Left colon (tissue), 2 donors: ENCODE results near the gene PHF23. TPM values are rescaled to one million over a fixed set of nuclear protein-coding genes. Genes with fewer than 3 reads are reported as not detected.

Experiments used
- ATAC-seq: fragments of 200-7000 bp; cut with Tn5 transposase; one replicate; pipeline ENCODE4 v1.9.1; 2020; ENCODE audit warnings: mild to moderate bottlenecking, moderate library complexity
- DNase-seq, 2 donors: peaks; one replicate each; pipeline ENCODE4 v3.0.0-alpha.2; 2020
- intact Hi-C, 2 donors: fragments of 100-400 bp; cut with DNase I in 1 of 2; cut with micrococcal nuclease in 1 of 2; formaldehyde crosslinking; loops; one replicate each; pipeline versions ENCODE4 v1.11.2 to v1.14.0; 2022; cut with DNase I, micrococcal nuclease
- total RNA-seq, 2 donors: library from RNA; stranded (reverse); fragmentation: NEBNext Ultra II Directional; extraction: Animal tissue kit (Norgen Biotek cat#: 25700); gene quantifications; one replicate each; pipeline ENCODE4 v1.2.1, GENCODE V29; 2021
- donor health status: DM: no; HTN: no; CAD: no.
- donor health status: DM: yes; HTN: yes; CAD: no.

PHF23 gene
- total RNA-seq, 2 donors from 2014 or later = 33.9 to 44.1 TPM

DNA sequence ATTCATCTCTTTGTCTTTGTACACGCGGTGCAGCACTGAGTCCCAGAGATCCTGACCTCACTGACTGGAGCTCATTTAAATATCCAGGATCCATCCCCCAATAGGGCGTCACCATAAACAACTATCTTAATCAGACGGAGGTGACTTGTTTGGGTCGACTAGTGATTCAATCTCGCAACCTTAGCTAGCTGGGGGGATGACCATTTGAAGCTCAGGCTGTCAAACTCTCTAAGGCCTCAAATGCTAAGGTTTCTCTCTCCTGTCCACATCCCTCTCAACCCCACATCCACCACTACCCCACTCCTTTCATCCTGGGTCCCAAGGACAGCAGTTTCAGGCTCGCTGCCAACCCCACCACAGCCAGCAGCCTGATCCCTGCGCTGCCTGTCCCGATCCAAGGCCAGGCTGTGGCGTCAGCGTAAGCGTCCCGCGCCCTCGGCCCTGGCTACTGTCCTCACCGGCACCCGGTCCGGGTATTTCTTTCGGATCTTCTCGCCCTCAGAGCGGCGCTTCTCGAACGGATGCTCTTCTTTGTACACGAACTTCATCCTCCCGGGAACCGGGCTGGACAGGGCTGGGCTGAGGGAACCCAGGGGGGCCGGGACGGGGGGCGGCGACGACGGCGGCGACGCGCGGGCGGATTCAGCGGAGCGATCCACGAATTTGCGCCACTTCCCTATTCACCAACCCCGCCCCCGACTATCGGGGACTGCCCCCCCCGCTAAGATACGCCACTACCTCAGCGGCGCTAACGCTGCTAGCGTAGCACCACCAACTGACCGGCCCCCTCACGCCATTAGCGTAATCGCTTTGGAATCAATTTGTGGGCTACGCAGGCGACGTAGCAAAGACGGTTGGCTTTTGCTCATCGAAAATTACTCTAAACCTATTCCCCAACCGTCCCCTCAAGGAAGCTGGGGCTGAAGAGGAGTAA is 2.8 kb upstream of the PHF23 start, which contains the start of gene GABARAP:
Gene GABARAP (minus strand): TSS at position 667 of the 934 bp plus-strand sequence. CDS start 119 bp downstream, at position 548.
- DNase-seq (peak; percentile 92 to 96), ATAC-seq (peak; percentile 51)
- intact Hi-C loops = no loop called here

GRCh38 chr17:7241090-7241733 is 2.0 kb upstream of the PHF23 start:
- DNase-seq = peak in 1 of 2 donors; percentile 23
- no peak for ATAC-seq
- intact Hi-C loops = no loop called here

DNA sequence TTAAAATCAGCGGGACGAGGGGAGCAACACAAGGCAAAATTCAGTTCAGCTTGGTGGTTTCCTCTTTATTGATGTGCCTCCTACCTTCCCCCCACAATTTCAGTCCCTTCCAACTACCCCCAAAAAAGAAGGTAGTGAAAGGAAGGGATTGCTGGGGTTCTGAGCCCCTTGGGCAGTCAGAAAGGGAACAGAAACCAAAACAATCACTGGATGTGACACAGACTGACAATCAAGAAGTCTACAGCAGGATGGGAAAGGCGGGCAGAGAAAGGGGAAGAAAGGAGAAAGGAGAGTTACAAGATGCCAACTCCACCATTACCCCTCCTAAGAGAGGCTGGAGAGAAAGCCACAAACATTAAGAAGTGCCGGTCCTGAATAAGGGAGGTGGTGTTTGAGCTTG is 1.1 kb upstream of the PHF23 start:
- DNase-seq (no peak), ATAC-seq (no peak)
- intact Hi-C loops = no loop called here

DNA sequence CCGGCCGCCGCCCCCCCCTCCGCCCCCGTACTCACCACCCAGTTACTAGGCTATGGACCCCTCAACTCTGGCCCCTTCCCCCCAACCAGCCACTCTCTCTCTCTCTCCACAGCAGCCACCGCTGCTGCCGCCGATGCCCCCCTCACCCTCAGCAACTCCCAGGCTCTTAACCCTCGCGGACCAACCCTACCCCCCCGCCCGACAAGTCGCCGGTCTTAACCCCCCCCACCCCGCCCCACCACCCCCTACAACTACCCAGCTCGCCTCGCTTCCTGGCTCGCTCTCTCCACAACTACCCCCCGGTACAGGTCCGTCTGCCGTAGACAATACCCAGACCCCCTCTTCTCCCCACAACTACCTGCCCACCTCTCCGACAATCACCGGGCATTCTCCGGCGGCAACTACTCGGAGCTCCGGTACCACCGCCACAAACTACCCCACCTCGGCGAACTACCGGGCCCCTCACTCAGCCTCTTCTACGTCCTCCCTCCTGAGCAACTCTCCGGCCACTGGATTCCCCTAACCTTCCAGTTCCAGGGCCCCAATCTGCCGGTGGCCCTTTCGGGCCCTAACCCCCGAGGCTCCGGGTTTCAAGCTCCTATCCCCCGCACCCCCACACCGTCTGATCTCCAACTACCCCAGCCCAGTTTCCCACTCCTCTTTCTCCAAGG is 702 bp downstream of the PHF23 start:
- ATAC-seq (no peak), DNase-seq (peak in 1 of 2 donors; percentile 54)
- intact Hi-C loops = no loop called here

GRCh38 chr17:7237761-7238419 is 1.4 kb downstream of the PHF23 start:
- intact Hi-C loops = no loop called here
- peak; percentile 28 for ATAC-seq
- DNase-seq = peak; percentile 90 to 94

- ATAC-seq = no peak
- DNase-seq = no peak
- intact Hi-C loops = no loop called here
These were observed 1.9 kb downstream of the PHF23 start for GRCh38 chr17:7237266-7237760.

- no peak for ATAC-seq
- no peak for DNase-seq
- intact Hi-C loops = no loop called here
These were observed 2.4 kb downstream of the PHF23 start for GRCh38 chr17:7236808-7237207.

GRCh38 chr17:7235693-7236665 is 3.3 kb downstream of the PHF23 start:
- DNase-seq (no peak), ATAC-seq (no peak)
- intact Hi-C loops = no loop called here

GRCh38 chr17:7234083-7234951 is 4.9 kb downstream of the PHF23 start, which contains the start of gene DVL2:
Gene DVL2, minus strand, starts transcription at chr17:7234517. Its CDS starts 255 bp downstream, at chr17:7234262.
- ATAC-seq (peak; percentile 61), DNase-seq (peak; percentile 97 to 98)
- intact Hi-C loops = no loop called here

DNA sequence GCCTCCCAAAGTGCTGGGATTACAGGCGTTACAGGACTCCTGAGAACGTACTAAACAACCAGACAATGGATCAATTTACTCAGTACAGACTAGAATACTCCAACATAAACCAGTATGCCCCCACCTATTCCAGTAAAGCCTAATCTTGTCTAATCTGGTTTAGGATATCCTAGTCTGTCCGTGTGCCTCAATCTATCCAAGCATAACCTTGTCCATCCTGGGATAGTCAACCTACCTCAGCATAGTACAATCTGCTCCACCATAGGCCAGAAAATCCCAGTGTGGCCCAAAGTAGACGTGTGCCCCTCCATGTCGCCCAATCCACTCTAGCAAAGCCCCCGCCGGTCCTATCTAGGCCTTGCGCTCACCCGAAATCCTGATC is 5.6 kb downstream of the PHF23 start:
- no peak for DNase-seq
- intact Hi-C loops = no loop called here
- peak; percentile 12 for ATAC-seq

DNA sequence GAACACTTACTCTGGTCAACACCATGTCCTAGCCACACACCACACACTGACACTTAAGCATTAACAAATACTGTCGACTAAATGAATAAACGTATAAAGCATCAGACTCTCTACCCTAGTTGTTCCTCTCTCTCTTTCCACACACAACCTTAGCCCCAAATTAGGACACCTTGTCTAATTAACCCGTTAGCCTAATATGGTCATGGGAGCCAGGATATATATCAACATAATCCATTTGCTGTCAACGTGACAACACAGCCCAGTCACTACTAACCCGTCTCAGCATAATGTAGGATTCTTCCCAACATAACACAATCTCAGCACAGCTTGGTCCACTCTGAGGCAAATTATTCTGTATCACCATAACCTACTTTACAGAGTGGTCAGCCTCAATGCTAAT is 7.1 kb downstream of the PHF23 start:
- intact Hi-C loops = no loop called here
- no peak for ATAC-seq
- no peak for DNase-seq

- no peak for ATAC-seq
- no peak for DNase-seq
- intact Hi-C loops = no loop called here
These were observed 9.8 kb downstream of the PHF23 start for GRCh38 chr17:7229504-7229903.

DNA sequence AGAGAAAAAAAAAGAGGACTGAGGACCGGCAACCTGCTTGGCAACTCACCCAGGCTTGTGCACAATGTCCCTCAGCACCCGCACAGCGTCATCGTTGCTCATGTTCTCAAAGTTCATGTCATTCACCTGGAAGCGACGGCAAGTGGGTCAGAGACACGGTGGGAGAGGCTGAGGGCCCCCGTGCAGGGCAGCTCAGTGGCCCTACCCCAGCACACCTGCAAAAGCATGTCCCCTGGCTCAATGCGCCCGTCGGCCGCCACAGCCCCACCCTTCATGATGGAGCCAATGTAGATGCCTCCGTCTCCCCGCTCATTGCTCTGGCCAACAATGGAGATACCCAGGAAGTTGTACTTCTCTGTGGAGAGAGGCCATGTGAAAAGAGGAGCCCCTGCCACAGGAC is 10.3 kb downstream of the PHF23 start:
- DNase-seq (no peak), ATAC-seq (no peak)
- intact Hi-C loops = no loop called here

GRCh38 chr17:7226721-7227710 is 12.2 kb downstream of the PHF23 start:
- no peak for ATAC-seq

GRCh38 chr17:7225711-7226331 is 13.4 kb downstream of the PHF23 start:
- intact Hi-C loops = no loop called here
- ATAC-seq = no peak
- DNase-seq = no peak

More at GRCh38 chr17:7226721-7227710, 12.2 kb downstream of the PHF23 start:
- intact Hi-C loops = no loop called here
- no peak for DNase-seq
